ENCODE measurements around the gene PCSK7.
"Not testable (repeated sequence)": the region's sequence is repeated elsewhere in the genome, so short reads cannot be mapped to it uniquely, and the experiment has no call there.

Gene PCSK7

GRCh38 chr11:117183724-117184349 lies 48.0 kb downstream of the PCSK7 start:
- DNase-seq (ENCODE audit: low read depth in 3 of 3), result no peak

DNA sequence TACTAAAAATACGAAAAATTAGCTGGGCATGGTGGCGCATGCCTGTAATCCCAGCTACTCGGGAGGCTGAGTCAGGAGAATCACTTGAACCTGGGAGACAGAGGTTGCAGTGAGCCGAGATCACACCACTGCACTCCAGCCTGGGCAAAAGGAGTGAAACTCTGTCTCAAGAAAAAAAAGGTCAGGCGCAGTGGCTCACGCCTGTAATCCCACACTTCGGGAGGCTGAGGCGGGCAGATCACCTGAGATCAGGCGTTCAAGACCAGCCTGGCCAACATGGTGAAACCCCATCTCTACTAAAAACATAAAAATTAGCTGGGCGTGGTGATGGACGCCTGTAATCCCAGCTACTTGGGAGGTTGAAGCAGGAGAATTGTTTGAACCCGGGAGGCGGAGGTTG lies 48.7 kb downstream of the PCSK7 start:
- DNase-seq (ENCODE audit: low read depth in 3 of 3), result not testable (repeated sequence)

DNA sequence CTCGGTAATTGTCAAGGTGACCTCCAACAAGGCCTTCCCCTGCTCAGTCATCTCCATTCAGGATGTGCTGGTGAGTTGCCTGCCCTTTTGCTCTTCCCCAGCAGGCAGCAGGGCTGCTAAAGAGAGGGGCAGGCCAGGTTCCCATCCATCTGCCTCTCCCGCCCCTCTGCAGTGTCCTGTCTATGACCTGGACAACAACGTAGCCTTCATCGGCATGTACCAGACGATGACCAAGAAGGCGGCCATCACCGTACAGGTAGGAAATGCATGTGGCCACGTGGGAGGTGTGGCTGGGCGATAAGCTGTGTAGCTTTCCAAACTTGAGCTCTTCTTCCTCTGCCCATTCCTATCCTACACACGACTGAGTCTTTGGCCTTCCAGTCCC lies 49.3 kb downstream of the PCSK7 start:
- no peak for DNase-seq (ENCODE audit: low read depth in 3 of 3)

- no peak for DNase-seq (ENCODE audit: low read depth in 3 of 3)
Measured at GRCh38 chr11:117181586-117182550, 50.0 kb downstream of the PCSK7 start.

GRCh38 chr11:117180661-117181585 lies 51.0 kb downstream of the PCSK7 start:
- peak; percentile 5 to 19 (median 13) for DNase-seq (ENCODE audit: low read depth in 3 of 3)

DNA sequence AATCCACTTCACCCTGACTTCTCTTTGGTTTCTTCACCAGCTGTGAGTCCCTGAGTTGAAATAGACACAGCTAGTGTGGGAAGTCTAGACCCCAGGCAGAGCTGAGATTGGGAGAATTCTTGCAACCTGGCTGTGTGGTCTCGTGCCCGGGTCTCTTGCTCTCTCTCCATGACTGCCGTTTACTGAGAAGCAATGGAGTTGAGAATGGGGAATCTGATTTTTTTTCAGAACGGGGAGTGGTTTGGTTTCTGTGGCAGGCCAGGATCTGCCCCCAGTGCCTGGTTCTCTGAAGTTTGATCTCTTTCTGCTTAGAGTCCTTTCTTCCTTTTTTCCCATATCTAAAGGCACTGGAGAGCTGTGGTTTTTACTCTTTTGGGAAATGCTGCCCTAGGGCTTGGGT lies 51.9 kb downstream of the PCSK7 start:
- DNase-seq (ENCODE audit: low read depth in 3 of 3), result no peak

GRCh38 chr11:117179048-117179999 lies 52.5 kb downstream of the PCSK7 start:
- DNase-seq (ENCODE audit: low read depth in 3 of 3), result peak in 2 of 3 experiments; percentile 16 to 18

- DNase-seq (ENCODE audit: low read depth in 3 of 3), result peak; percentile 75 to 77 (median 75)
Measured at GRCh38 chr11:117178210-117179034, 53.5 kb downstream of the PCSK7 start, which contains the start of gene SIDT2. TSS of gene SIDT2 (plus strand) at chr11:117178743. CDS start at chr11:117179264, 521 bp downstream.

DNA sequence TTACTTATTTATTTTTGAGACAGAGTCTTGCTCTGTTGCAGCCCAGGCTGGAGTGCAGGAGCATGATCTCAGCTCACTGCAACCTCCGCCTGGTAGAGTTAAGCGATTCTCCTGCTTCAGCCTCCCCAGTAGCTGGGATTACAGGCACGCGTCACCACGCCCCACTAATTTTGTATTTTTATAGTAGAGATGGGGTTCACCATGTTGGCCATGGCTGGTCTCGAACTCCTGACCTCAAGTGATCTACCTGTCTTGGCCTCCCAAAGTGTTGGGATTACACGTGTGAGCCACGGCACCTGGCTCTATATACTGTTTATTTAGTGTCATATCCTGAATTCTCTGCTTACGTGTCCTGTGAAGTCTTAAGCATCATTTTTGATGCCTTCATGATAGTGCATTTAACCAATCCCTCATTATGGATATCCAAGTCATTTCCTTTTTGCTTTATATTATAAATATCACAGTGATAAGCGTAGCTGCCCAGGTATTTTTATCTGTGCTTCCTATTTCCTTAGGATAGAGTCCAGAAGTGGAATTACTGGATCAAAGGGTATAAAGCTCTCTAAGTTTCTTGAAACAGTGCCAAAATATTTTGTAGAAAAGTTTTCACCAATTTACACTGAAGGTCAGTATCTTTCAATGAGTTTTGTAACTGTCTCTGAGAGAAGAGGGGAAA lies 54.2 kb downstream of the PCSK7 start:
- DNase-seq (ENCODE audit: low read depth in 3 of 3), result no peak

DNA sequence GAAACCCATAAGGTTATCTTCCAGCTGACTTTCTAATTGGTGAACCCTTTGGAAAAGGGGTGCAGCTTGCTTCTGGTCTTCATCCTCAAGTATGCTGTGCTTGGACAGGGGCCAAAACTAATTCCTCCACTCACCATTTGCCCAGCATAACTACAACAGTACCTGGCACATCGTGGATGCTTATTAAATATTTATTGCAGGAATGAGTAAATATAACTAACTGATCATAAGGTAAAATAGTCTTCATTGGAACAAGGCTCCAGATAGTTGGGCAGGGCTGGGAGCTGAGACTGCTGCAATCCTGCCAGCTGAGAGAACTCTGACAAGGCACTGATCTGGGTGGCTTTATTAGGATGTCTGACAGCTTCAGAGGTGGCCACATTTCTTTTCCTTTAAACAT lies 55.7 kb downstream of the PCSK7 start:
- DNase-seq (ENCODE audit: low read depth in 3 of 3), result no peak

GRCh38 chr11:117175781-117176180 lies 56.1 kb downstream of the PCSK7 start:
- no peak for DNase-seq (ENCODE audit: low read depth in 3 of 3)

- DNase-seq (ENCODE audit: low read depth in 3 of 3), result no peak
Measured at GRCh38 chr11:117175104-117175503, 56.8 kb downstream of the PCSK7 start.

GRCh38 chr11:117172724-117173421 lies 59.0 kb downstream of the PCSK7 start:
- no peak for DNase-seq (ENCODE audit: low read depth in 3 of 3)

DNA sequence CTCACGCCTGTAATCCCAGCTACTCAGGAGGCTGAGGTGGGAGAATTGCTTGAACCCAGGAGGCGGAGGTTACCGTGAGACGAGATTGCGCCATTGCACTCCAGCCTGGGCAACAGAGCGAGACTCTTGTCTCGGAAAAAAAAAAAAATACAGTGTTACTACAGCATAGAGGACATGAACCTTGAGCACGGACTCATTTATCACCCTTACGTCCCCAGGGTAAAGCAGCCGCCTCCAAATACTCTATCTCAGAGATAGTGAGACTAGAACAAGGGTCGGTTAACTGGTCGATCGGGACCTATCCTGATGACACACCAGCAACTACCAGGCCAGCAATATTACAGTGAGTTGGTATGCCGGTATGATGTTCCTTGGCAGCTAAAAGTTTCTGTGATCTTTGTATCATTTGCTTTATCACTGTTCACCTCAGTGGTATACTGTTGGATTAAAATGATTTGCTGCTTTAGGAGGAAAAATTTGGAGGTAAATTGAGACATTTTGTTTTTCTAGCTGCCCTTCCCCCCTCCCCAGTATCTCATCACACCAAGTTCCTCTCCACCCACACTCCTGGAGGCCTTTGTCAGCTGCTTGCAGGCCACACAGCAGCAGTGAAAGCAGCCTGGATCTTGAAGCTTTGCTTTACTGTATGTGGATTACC lies 60.3 kb downstream of the PCSK7 start:
- DNase-seq (ENCODE audit: low read depth in 3 of 3), result no peak

- DNase-seq (ENCODE audit: low read depth in 3 of 3), result no peak
Measured at GRCh38 chr11:117171007-117171403, 60.9 kb downstream of the PCSK7 start.

- DNase-seq (ENCODE audit: low read depth in 3 of 3), result no peak
Measured at GRCh38 chr11:117170210-117170609, 61.7 kb downstream of the PCSK7 start.

DNA sequence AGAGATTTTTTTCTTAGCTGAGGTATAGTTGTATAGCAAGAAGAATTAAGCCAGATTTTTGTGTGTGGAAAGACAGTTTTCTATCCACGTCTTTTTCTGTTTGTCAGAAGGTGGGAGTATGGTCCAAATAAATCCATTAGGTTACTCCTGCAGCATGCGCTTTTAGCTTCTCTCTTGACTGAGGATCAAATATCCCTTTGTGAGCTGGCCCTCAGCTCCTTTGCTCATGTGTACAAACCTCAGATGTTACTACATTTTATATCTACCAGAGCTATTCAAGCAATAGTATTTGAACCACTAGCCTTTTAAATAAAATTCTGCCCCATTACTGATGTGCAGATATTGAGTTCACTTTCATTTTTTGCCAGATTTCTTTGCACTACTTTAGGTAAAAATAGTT lies 62.1 kb downstream of the PCSK7 start:
- DNase-seq (ENCODE audit: low read depth in 3 of 3), result no peak

DNA sequence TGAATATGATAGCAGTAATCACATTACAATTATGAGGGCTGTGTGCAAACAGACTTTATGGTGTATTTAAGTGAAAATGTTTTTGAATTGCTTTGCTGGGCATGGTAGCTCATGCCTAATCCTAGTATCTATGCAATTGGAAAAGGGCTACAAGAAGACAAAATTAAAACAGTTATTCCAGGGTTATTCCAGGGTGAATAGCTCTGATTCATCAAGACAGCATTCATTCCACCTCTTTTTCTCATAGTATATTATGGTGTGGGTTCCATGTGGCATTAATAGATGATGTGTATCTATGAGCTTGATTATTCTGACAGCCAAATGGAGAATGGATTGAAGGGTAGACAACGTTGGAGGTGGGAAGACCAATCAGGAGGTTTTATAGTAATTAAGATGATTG lies 65.4 kb downstream of the PCSK7 start:
- no peak for DNase-seq (ENCODE audit: low read depth in 3 of 3)

All from stimulated activated CD4-positive, alpha-beta T cell treated with anti-CD3 and anti-CD28 coated beads, TNF-alpha, amount 100 ng/mL, for 4 hours (primary cell).